Measurements from ENCODE around the gene RBM20.

RBM20 gene

GRCh38 chr10:110788620-110789385 is 144.7 kb downstream of the RBM20 start:
- DNase-seq (ENCODE audit: low spot score) = no peak

GRCh38 chr10:110789604-110790433 is 145.7 kb downstream of the RBM20 start:
- DNase-seq (ENCODE audit: low spot score) = no peak

GRCh38 chr10:110790913-110791506 is 146.9 kb downstream of the RBM20 start:
- no peak for DNase-seq (ENCODE audit: low spot score)

GRCh38 chr10:110791541-110792073 is 147.5 kb downstream of the RBM20 start:
- DNase-seq (ENCODE audit: low spot score) = no peak

- no peak for DNase-seq (ENCODE audit: low spot score)
Measured at GRCh38 chr10:110792476-110793125, 148.5 kb downstream of the RBM20 start.

- DNase-seq (ENCODE audit: low spot score) = no peak
Measured at GRCh38 chr10:110793128-110793812, 149.1 kb downstream of the RBM20 start.

- no peak for DNase-seq (ENCODE audit: low spot score)
Measured at GRCh38 chr10:110793886-110794285, 149.8 kb downstream of the RBM20 start.

- no peak for DNase-seq (ENCODE audit: low spot score)
Measured at GRCh38 chr10:110794808-110795207, 150.7 kb downstream of the RBM20 start.

- DNase-seq (ENCODE audit: low spot score) = no peak
Measured at GRCh38 chr10:110797416-110797815, 153.3 kb downstream of the RBM20 start.

- no peak for DNase-seq (ENCODE audit: low spot score)
Measured at GRCh38 chr10:110798340-110798739, 154.2 kb downstream of the RBM20 start.

GRCh38 chr10:110802090-110802489 is 158.0 kb downstream of the RBM20 start:
- no peak for DNase-seq (ENCODE audit: low spot score)

- no peak for DNase-seq (ENCODE audit: low spot score)
Measured at GRCh38 chr10:110802551-110803238, 158.6 kb downstream of the RBM20 start.

- no peak for DNase-seq (ENCODE audit: low spot score)
Measured at GRCh38 chr10:110803239-110803749, 159.2 kb downstream of the RBM20 start.

- DNase-seq (ENCODE audit: low spot score) = peak; percentile 68
Measured at GRCh38 chr10:110803830-110804338, 159.7 kb downstream of the RBM20 start.

GRCh38 chr10:110804376-110804775 is 160.2 kb downstream of the RBM20 start:
- DNase-seq (ENCODE audit: low spot score) = no peak

- no peak for DNase-seq (ENCODE audit: low spot score)
Measured at GRCh38 chr10:110805292-110805691, 161.2 kb downstream of the RBM20 start.

- DNase-seq (ENCODE audit: low spot score) = no peak
Measured at GRCh38 chr10:110806335-110806734, 162.2 kb downstream of the RBM20 start.

- DNase-seq (ENCODE audit: low spot score) = no peak
Measured at GRCh38 chr10:110808123-110808522, 164.0 kb downstream of the RBM20 start.

GRCh38 chr10:110808615-110809014 is 164.5 kb downstream of the RBM20 start:
- DNase-seq (ENCODE audit: low spot score) = no peak

GRCh38 chr10:110810625-110811024 is 166.5 kb downstream of the RBM20 start:
- DNase-seq (ENCODE audit: low spot score) = no peak
